OCI-M2 (cell line): ENCODE measurements around the gene GALNT15.

Experiments
- DNase-seq: peaks from one replicate; lab custom pipeline; 2025; ENCODE audit not compliant: unreplicated experiment; lab: John Stamatoyannopoulos, UW

Gene GALNT15

DNA sequence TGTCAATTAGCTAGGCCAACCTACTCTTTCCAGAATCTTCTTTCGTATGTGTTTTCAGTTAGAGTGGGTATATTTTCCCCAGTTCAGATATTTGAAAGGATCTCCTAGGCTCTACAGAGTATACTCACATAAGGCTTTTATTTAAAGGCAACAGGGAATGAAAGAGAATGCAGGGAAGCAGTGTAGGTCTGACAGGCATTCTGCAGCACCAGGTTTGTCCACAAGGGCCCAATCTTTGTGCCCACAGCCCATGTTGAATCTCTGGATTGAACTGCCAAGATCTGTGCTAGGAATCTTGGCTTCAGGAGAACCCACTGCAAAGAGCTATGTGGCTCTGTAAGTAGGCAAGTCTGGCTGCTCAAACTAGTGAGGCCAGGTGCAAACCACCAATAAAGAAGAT, 24.2 kb upstream of the GALNT15 start:
- DNase-seq = no peak

DNA sequence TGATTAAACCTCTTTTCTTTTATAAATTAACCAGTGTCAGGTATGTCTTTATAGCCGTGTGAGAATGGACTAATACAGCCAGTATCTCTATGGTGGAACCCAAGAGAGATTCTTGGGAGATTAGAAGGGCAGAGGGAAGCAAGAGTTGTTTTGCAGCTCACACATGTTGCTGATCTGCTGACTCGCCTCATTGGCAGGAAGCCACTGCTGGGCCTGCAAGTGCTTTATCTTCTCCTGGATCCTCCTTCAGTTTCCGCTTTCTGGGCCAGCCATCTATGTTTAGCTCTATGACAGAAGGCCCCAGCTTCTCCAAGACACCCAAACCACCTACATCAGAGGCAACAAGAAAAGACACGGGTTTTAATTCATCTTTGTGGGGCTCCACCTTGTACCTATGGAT, 23.4 kb upstream of the GALNT15 start:
- no peak for DNase-seq

DNA sequence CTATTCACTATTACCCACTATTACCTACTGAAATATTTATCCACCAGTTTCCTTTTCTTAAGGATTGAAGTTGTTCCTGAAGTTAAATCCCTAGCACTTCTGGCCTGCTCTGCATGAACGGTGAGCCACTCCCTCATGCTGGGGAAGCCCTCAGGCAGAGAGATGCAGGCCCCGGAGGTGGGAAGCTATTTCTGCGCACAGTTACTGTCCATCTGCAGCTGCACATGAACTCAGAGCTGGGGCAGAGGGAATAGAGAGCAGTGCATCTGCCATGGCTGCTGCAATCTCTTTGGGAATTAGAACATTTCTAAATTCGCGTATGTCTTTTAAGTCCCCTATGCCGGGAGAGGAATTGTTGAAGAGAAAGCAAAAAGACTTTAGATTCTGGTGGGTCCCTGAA, 6.3 kb upstream of the GALNT15 start:
- no peak for DNase-seq

DNA sequence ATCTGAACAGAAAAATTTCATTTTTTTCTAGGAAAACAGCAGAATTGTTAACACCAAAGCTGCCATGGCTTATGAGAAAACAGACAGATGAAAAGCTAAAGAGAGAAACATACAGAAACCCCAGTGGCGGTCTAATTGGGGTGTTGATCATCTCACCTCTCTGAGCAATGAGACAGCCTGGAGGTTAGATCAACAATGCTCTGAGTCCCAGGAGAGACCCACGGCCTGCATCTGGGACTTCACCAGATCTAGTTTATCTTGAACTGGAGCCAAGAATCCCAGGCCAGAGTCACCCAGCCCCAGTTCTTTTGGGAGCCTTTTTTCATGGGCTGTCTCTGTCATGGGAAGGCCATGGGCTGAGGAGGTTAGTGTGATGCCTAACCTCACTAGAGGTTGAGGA, 3.5 kb upstream of the GALNT15 start:
- DNase-seq = no peak

DNA sequence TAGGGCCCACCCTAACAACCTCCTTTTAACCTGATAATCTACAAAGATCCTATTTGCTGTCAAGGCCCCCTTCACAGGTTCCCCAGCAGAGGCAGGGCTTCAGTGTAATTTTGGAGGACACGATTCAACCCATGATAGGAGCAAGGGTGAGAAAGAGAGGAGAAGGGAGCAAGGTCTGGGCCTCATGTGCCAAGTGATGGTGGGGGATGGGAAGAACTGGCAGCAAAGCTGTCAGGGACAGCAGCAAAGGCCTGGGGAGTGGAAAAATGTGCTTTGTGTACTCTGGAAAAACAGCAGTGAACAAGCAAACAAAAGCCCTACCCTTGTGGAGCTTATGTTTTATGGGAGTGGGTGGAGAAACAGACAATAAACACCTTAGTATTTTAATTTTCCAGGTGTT, 2.7 kb upstream of the GALNT15 start:
- no peak for DNase-seq

DNA sequence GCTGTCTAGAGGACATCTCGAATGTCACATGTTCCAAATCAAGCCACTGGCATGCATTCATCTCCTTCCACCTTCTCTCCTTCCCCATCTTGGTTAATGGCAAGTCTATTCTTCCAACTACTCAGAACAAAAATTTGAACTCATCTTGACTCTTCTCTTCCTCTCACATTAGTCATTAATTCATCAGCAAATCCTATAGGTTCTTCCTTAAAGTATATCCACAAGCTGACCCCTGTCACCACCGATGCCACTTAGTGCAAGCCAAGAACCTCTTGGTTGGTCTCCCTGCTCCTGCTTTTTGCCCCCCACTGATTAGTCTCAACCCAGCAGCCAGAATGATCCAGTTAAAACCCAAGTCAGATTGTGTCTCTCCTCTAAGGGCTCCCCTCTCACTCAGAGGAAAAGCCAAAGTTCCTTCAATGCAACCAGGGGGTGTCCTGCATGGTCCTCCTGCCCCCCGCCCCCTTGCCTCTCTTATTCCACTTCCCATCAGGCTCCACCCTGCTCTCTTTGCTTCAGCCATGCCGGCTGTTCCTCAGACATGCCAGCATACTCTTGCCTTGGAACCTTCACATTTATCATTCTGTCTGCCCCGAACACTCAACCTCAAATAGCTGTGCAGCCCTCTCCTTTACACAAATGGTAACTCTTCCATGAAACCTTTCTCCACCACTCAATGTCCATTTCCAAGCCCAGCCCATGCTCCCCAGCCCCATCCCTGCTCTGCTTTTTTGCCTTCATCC, 1.0 kb upstream of the GALNT15 start:
- no peak for DNase-seq

DNA sequence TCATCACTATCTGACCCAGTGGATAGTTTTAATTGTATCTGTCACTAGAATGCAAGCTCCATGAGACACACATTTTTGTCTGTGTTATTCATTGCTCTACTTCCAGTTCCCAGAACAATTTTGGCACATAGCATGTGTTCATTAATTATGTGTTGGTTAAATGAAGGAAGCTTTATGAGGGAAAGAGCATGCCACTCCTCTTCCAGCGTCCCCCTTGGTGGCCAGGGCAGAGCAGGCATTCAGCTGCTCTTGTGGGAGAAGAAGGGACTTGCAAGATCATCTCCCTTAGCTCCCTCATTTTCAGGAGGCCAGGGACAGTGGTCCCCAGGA, 489 bp upstream of the GALNT15 start:
- no peak for DNase-seq

DNA sequence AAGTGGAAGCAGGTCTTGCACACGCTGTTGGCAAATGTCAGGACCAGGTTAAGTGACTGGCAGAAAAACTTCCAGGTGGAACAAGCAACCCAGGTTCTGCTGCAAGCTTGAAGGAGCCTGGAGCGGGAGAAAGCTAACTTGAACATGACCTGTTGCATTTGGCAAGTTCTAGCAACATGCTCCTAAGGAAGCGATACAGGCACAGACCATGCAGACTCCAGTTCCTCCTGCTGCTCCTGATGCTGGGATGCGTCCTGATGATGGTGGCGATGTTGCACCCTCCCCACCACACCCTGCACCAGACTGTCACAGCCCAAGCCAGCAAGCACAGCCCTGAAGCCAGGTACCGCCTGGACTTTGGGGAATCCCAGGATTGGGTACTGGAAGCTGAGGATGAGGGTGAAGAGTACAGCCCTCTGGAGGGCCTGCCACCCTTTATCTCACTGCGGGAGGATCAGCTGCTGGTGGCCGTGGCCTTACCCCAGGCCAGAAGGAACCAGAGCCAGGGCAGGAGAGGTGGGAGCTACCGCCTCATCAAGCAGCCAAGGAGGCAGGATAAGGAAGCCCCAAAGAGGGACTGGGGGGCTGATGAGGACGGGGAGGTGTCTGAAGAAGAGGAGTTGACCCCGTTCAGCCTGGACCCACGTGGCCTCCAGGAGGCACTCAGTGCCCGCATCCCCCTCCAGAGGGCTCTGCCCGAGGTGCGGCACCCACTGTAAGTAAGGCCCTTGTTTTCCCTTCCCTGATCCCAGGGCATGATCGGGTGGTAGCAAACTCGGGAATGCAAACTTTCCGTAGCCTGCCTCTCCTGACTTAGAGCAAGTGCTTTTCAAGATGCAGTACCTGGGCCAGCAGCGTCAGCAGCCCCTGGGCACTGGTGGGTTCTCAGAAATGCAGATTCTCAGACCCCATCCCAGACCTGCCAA, 759 bp downstream of the GALNT15 start:
- DNase-seq = no peak

DNA sequence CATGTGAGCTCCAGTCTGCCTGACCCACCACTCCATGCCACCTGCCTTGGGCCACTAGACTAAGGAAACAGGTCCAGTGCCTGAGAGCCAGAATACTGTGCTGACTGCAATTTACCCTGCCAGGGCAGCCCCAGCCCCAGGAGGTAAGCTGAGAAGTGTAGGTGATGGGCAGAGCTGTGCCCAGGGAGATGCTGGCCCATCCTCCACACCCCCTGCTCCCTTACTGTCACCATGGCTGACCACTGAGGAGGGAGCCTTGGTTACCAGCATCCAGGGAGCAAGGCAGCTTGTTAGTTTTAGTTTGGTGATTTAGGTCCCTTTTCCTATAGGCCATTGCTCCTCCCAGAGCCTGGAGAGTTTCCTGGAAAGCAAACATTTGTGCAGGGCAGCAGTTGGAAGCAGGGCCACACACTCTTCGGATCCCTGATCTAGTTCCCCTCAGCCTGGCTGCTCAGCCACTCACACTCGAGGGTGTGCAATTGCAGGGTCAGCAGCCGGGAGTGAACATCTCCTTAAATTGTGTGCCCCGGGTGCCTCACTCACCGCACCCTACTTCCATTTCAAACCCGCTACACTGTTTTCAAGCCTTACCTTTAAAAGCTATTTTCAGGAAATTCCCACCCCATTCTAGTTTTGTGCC, 2.0 kb downstream of the GALNT15 start:
- no peak for DNase-seq

DNA sequence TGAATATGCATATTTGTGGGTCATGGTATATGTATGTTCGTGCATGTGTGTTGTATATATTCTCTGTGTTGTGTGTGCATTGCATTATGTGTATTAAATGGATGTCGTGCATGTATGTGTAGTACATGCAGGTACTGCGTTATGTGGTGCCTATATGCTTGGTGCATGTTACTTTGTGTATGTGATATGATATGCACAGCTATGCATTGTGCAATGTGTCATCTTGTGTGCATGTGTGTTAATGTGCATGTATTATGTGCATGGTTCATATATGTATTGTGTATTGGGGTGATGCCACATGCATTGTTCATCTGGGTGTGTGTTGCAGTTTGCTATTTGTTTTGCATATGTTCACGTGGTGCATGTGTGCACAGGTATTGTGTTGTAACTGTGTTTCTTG, 2.9 kb downstream of the GALNT15 start:
- DNase-seq = no peak

DNA sequence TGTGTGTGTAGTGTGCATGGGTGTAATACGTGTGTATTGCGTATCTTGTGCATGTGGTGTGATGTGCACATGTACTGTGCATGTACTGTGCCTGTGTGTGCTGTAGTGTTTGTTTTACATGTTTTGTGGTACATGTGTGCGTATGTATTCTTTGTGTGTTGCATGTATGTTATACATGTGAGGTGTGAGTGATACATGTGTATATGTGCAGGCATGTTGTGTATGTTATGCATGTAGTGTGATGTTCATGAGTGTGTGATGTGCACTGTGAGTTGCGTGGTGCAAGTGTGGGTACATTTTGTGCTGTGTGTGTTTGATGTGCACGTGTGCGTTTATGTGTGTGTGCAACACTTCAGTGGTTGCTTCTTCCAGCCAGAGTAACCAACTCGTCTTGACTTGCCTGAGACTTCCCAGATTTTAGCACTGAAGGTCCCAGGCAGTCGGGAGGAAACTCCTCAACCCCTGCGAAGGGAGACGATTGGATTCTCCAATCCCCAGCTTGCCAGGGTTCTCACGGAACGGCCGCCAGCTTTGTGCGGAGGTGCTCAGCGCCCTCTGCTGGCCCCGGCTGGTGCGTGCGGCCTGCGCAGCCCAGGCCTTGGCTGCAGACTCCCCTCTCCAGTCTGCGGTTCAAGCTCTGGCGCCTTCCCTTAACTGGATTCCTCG, 3.6 kb downstream of the GALNT15 start:
- DNase-seq = no peak

DNA sequence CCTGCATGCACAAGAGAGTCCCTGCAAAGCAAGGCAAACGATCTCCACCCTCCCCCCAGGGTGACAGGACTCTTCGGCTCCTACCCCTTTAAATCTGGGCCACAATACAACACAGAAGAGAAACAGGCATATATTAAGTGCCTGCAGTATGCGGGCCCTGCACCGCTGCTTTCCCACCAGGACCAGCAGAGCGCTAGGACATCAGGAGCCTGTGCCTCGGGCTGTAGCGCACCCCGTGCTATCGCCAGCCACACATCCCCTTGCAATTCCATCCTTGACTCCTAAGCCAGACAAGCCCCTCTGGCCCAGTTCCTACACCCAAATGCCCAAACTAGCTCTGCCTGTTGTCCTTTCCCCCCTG, 4.1 kb downstream of the GALNT15 start:
- no peak for DNase-seq

DNA sequence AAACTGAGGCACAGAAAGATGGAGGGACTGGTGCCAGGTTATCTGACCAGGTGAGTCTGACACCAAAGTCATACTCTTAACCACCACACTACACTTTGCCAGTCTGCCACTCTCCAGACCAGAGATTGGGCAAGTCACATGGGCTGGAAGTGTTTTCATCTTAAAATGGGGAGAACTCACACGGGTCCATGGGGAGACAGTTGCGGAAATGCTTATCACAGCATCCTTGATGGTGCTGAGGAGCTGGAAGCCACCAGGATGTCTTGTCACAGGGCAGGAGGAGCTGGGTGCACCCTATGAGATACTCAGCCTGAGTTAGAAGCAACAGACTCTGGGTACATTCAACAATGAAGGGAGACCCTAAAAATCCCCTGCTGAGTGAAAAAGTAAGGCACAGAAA, 4.8 kb downstream of the GALNT15 start:
- no peak for DNase-seq

DNA sequence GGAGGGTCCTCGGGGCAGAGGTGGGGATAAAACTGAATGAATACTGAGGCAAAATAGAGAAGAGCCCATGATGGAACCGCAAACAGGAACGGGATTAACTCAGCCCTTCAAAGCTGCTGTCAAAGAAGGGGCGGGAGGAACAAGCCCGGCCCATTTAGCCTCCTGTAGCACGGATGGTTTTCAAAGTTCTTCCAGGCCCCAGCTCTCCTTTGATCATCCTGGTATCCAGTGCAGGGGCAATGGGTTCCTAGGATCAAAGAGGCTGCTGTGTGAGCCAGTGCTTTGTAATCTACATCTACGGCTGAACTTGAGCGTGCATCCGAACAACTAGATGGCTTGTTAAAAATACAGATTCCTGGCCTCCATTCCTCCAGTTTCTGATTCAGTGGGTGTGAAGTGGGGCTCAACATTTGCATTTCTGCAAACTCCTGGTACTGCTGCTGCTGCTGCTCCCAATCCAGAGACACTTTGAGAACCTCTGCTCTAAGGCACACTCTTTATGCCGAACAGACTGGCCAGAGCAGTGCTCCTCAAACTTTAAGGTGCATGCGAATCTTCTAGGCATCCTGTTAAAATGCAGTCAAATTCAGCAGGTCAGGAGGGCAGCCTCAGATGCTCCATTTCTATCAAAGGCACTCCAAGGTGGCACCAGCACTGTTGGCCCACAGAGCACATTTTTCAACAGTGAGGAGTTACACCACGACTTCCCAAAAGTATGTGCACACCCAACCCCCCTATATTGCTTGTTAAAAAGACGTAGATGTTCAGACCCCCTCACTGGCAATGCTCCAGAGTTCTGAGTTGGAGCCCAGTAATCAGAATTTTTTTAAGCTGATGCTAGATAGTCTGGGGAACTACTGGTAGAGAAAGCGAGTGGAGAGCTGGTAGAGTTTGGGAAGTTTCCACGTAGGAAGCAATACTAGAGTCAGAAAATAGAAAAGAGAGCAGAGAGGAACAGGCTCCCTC, 5.6 kb downstream of the GALNT15 start:
- DNase-seq = no peak

DNA sequence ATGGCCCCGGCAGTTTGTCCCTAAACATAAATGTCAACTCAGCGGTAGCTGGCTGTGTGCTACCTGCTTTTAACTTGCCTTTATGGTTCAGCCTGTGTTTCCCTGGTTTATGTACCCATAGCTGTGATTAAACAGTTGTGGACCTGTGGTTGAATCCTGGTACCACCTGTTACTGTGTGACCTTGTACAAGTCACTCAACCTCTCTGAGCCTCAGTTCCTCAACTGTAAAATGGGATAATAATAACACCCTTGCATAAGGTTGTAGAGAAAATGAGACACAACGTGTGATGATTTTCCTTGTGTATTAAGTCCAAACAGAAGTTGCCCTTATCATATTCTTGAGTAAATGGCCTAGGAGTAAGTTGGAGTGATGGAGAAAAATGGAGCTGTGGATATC, 6.3 kb downstream of the GALNT15 start:
- DNase-seq = no peak

DNA sequence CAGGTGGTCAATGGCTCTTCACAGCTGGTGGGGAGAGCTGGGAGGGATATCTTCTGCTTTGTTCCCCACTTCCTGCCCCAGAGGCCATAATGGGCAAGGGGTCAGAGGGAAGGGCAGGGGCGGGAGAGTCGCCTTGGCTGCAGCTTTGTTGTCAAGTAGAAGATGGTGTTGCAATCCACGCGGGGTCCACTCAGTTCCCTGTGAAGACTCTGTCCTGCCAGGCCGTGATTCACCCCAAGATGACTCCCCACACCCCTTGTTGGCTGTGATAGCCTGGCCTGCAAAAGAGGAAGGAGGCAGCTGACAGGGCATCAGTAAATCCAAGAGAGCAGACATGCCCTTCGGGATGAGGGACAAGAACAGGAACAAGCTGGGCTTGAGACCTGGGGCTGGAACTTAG, 6.9 kb downstream of the GALNT15 start:
- DNase-seq = no peak

DNA sequence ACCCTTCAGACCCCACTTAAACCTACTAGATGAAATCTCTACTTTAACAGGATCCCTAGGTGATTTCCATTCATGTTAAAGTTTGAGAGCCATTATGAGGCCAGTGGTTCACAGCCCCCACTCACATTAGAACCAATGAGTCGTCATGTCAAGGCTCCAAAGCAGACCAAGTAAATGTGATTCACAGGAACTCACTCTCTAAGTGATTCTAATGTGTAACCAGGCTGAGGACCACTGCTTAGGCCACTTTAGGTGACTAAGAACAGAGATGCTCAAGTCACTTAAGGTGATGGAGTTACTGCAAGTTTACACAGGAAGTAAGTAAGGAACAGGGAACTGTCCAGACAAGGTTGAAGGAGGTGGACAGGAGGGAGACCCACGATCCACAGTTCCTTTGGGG, 7.7 kb downstream of the GALNT15 start:
- DNase-seq = no peak

DNA sequence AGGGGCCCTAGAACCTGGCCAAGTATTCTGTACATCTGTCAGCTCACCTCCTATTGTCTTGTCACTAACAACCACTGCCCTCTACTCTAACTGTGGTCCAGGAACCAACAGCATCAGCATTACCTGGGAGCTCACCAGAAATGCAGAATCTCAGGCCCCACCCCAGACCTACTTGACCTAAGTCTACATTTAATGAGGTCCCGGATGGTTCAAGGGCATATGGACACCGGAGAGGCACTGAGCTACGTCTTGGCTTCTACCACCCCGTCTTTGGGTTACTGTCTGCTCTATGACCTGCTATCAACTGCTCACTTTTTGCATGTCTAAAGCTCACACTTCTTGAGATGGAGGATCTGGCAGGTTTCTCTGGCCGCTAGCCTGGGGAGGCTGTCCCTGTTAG, 8.1 kb downstream of the GALNT15 start:
- no peak for DNase-seq

DNA sequence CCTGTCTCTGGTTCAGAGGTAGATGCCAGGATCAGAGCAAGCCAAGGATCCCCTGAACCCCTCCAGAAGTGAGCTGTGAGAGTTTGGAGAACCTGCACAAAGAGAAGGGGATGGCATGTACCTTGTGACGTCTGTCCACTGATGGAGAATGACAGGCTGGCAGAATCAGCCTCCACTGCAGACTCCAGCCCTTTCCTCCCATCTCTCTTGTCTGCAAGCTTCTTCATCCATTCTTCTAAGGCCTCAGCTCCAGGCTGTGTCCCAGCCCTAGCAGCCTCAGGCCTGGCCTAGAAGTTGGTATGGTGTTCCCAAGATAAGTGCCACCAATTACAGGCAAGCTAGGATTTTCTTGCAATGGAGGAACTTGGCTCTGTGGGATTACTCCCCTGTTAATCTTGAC, 8.6 kb downstream of the GALNT15 start:
- no peak for DNase-seq

DNA sequence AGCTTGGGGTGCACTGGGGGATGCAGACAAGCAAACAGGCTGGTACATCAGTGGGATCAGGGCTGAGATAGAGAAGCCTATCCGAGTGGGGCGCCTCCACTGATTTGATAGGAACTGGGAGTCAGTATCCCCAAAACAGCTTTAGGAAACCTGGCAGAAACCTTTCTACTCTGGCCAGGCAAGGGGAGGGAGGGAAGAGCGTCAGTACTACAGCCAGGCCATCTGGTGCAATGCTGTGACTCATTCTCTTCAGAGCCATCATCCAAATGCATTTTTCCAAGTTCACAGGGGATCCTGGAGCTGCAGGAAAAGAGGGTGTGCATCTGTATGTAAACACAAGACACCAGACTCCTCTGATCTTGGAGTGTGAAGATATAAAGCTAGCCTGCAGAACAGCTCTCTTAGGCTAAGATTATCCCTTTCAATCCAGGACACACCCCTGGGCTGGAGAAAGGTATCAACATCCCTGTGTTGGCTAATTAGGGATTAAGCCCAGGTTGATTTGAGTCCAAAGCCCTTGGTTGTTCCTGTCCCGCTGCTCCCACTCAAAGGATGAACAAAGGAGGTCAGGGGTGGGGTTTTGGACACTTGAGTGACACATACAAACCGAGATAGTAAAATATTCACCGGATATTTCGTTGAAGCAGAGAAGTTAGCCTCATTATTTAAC, 9.3 kb downstream of the GALNT15 start:
- no peak for DNase-seq
